Body of pancreas (tissue), 4 donors: ENCODE results near the gene ASGR1.

Experiments used
- CTCF ChIP-seq, 7 experiments: fragments of 450-650 bp in 4 of 7; fragments of 200-600 bp in 3 of 7; sonication (generic) in 3 of 7; IDR thresholded peaks; one replicate each; pipeline ENCODE4 v1.5.1; 2016 to 2019; ENCODE audit warnings: antibody characterized with exemption in 7 of 7
- POLR2A ChIP-seq, 3 donors: fragments of 450-650 bp; IDR thresholded peaks; one replicate each; pipeline ENCODE4 v1.6.1; 2016; ENCODE audit warnings: antibody characterized with exemption in 3 of 3, mild to moderate bottlenecking in 2 of 3

GRCh38 chr17:7208027-7208571 lies 28.9 kb upstream of the ASGR1 start:
- TF ChIP-seq CTCF (IDR thresholded peaks at IDR 0.05) (no peak), POLR2A (IDR thresholded peaks at IDR 0.05) (no peak)
